Measurements from ENCODE around the gene KDR. TPM values are rescaled to one million over a fixed set of nuclear protein-coding genes. Genes with fewer than 3 reads are reported as not detected.

KDR gene
- total and polyA plus RNA-seq, 2 donors (not counting 1 experiment from before 2014, with no cell fraction given): not detected

DNA sequence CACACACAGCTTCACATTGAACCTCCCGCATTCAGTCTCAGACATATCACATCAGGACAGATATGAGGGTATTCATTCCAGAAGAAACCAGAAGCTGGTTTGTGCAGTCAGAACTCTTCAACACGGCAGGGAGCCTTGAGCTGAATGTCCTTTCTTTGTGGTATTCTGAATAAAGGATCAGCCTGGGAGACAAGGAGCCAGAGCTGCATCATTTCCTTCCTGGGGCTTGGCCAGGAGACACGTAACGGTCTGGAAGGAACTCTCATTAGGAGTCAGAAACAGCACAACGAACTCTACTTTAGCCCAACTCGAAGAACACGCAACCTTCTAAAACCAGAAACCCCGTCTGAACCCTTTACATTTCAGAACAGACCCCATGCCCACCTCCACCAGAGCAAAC, 46.4 kb downstream of the KDR start:
- H3K27me3 Mint-ChIP-seq: no peaks in the 10 kb centered on the region
- no peaks in the 10 kb centered on the region for H3K36me3 ChIP-seq (replicated peaks in 1 of 2; ENCODE audit: control extremely low read depth in 1 of 2, control insufficient read depth in 1 of 2, extremely low read depth in 1 of 2, insufficient read depth in 2 of 2, low read length in 1 of 2)
- H3K4me3 Mint-ChIP-seq: no peak overlapping the region
- no peak overlapping the region for H3K27ac ChIP-seq (ENCODE audit: low read length in 2 of 2)
- no peak for DNase-seq
- ChIA-PET CTCF (no interaction called here), POLR2A (no interaction called here)
- H3K4me3 ChIP-seq (ENCODE audit: control extremely low read depth in 1 of 5, extremely low read depth in 1 of 5, insufficient read depth in 1 of 5, low read depth in 2 of 5, low read length in 4 of 5): no peak overlapping the region
- H3K9me3 Mint-ChIP-seq (ENCODE audit: insufficient read depth): no peaks in the 10 kb centered on the region
- TF ChIP-seq, protein P1, sequence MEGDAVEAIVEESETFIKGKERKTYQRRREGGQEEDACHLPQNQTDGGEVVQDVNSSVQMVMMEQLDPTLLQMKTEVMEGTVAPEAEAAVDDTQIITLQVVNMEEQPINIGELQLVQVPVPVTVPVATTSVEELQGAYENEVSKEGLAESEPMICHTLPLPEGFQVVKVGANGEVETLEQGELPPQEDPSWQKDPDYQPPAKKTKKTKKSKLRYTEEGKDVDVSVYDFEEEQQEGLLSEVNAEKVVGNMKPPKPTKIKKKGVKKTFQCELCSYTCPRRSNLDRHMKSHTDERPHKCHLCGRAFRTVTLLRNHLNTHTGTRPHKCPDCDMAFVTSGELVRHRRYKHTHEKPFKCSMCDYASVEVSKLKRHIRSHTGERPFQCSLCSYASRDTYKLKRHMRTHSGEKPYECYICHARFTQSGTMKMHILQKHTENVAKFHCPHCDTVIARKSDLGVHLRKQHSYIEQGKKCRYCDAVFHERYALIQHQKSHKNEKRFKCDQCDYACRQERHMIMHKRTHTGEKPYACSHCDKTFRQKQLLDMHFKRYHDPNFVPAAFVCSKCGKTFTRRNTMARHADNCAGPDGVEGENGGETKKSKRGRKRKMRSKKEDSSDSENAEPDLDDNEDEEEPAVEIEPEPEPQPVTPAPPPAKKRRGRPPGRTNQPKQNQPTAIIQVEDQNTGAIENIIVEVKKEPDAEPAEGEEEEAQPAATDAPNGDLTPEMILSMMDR (IDR thresholded peaks at IDR 0.05): no peak
- no peak for TF ChIP-seq EZH2 (IDR thresholded peaks at IDR 0.05; ENCODE audit: borderline replicate concordance, insufficient read depth, low read depth, low read length, poor library complexity, severe bottlenecking)
- H3K4me1 ChIP-seq (ENCODE audit: control insufficient read depth in 2 of 2, insufficient read depth in 2 of 2, low read length in 2 of 2): no peaks in the 10 kb centered on the region
- H3K79me2 ChIP-seq (ENCODE audit: control insufficient read depth, insufficient read depth, low read length): no peaks in the 10 kb centered on the region
- no peaks in the 10 kb centered on the region for H3K9me3 ChIP-seq (ENCODE audit: control extremely low read depth in 1 of 3, control insufficient read depth in 2 of 3, insufficient read depth in 1 of 3, low read length in 2 of 3)
- H3K4me2 ChIP-seq (replicated peaks; ENCODE audit: low read depth, low read length, poor library complexity, severe bottlenecking): no peak overlapping the region
- no peak overlapping the region for H3K27ac Mint-ChIP-seq
- 76% methylated on average over 7 of the region's 8 CpGs for WGBS (ENCODE audit: insufficient coverage)
- H3K4me1 Mint-ChIP-seq: no peaks in the 10 kb centered on the region
- no peaks in the 10 kb centered on the region for H4K20me1 ChIP-seq (ENCODE audit: control insufficient read depth, insufficient read depth, low read length, poor library complexity, severe bottlenecking)
- peaks cover 0 to 3% (median 0%) of the 10 kb centered on the region in 4 experiments for H3K27me3 ChIP-seq (replicated peaks in 1 of 4; ENCODE audit: control extremely low read depth in 1 of 4, control insufficient read depth in 3 of 4, insufficient read depth in 4 of 4, low read length in 3 of 4)
- no peak for ATAC-seq (ENCODE audit: low read depth)
- no peak overlapping the region for H3K9ac ChIP-seq (ENCODE audit: low read length)
- H2AFZ ChIP-seq (ENCODE audit: insufficient read depth, low read depth, low read length, poor library complexity, severe bottlenecking): no peak overlapping the region
- intact Hi-C loops (cut with micrococcal nuclease): no loop called here

- Mint-ChIP-seq H3K9me3 (ENCODE audit: insufficient read depth) (no peaks in the 10 kb centered on the region), H3K27ac (no peak overlapping the region), H3K4me1 (no peaks in the 10 kb centered on the region), H3K27me3 (no peaks in the 10 kb centered on the region), H3K4me3 (no peak overlapping the region)
- intact Hi-C loops (cut with micrococcal nuclease): no loop called here
- DNase-seq (no peak), ATAC-seq (ENCODE audit: low read depth) (no peak)
- H3K79me2 ChIP-seq (ENCODE audit: control insufficient read depth, insufficient read depth, low read length): no peaks in the 10 kb centered on the region
- POLR2A ChIA-PET: no interaction called here
- CTCF ChIA-PET: no interaction called here
- no peak for TF ChIP-seq EZH2 (IDR thresholded peaks at IDR 0.05; ENCODE audit: borderline replicate concordance, insufficient read depth, low read depth, low read length, poor library complexity, severe bottlenecking)
- TF ChIP-seq, protein P1 (IDR thresholded peaks at IDR 0.05): no peak
- no peaks in the 10 kb centered on the region for H3K27me3 ChIP-seq (replicated peaks in 1 of 4; ENCODE audit: control extremely low read depth in 1 of 4, control insufficient read depth in 3 of 4, insufficient read depth in 4 of 4, low read length in 3 of 4)
- H3K4me2 ChIP-seq (replicated peaks; ENCODE audit: low read depth, low read length, poor library complexity, severe bottlenecking): no peak overlapping the region
- H3K27ac ChIP-seq (ENCODE audit: low read length in 2 of 2): no peak overlapping the region
- no peak overlapping the region for H2AFZ ChIP-seq (ENCODE audit: insufficient read depth, low read depth, low read length, poor library complexity, severe bottlenecking)
- WGBS (ENCODE audit: insufficient coverage): no CpG with 5 or more reads among the region's 2 CpGs
- H3K9ac ChIP-seq (ENCODE audit: low read length): no peak overlapping the region
- H4K20me1 ChIP-seq (ENCODE audit: control insufficient read depth, insufficient read depth, low read length, poor library complexity, severe bottlenecking): no peaks in the 10 kb centered on the region
- H3K36me3 ChIP-seq (replicated peaks in 1 of 2; ENCODE audit: control extremely low read depth in 1 of 2, control insufficient read depth in 1 of 2, extremely low read depth in 1 of 2, insufficient read depth in 2 of 2, low read length in 1 of 2): no peaks in the 10 kb centered on the region
- no peaks in the 10 kb centered on the region for H3K4me1 ChIP-seq (ENCODE audit: control insufficient read depth in 2 of 2, insufficient read depth in 2 of 2, low read length in 2 of 2)
- no peak overlapping the region for H3K4me3 ChIP-seq (ENCODE audit: control extremely low read depth in 1 of 5, extremely low read depth in 1 of 5, insufficient read depth in 1 of 5, low read depth in 2 of 5, low read length in 4 of 5)
- H3K9me3 ChIP-seq (ENCODE audit: control extremely low read depth in 1 of 3, control insufficient read depth in 2 of 3, insufficient read depth in 1 of 3, low read length in 2 of 3): no peaks in the 10 kb centered on the region
Observed at GRCh38 chr4:55077577-55077976, 47.8 kb downstream of the KDR start.

All from B cell (primary cell).